ENCODE results near the gene CYLD.

Gene CYLD

GRCh38 chr16:50819706-50820105, 77.8 kb downstream of the CYLD start:
- no peak for DNase-seq (ENCODE audit: low spot score)

- DNase-seq (ENCODE audit: low spot score): no peak
Measured at GRCh38 chr16:50820225-50820624, 78.3 kb downstream of the CYLD start.

GRCh38 chr16:50821586-50821985, 79.7 kb downstream of the CYLD start:
- DNase-seq (ENCODE audit: low spot score): no peak

DNA sequence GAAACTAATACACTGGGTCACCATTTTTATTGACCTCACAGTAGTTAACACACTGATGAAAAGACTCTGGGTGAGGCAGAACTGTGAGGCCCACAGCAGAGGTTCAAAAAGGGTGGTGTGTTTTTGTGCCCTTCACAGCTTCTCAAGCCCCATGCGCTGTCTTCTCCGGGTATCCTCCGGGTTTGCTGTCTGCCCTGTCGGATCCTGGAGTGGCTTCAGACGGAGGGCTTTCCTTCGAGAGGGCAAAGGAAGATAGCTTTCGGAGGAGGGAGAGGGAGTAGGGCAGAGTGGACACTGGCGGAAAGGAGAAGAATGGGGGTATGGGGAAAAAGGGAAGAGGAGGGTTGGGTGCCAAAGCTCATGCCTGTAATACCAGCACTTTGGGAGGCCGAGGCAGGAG, 80.8 kb downstream of the CYLD start:
- no peak for DNase-seq (ENCODE audit: low spot score)

DNA sequence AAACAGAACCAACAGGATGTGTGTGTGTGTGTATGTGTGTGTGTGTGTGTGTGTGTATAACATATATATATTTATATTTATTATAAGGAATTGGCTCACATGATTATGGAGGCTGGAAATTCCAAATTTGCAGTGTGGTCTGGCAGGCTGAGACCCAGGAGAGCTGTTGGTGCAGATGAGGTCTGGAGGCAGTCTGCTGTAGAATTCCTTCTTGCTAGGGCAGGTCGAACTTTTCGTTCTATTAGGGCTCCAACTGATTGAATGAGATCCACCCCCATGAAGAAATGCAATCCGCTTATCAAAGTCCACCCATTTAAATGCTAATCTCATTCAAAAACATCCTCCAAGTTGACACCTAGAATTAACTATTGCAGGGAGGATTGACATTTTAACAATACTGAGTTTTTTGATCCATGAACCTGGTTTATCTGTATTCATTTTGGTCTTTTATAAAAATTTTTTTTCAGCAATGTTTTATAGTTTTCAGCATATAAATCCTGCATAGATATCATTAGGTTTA, 85.0 kb downstream of the CYLD start:
- DNase-seq (ENCODE audit: low spot score): no peak

GRCh38 chr16:50828164-50828702, 86.3 kb downstream of the CYLD start:
- no peak for DNase-seq (ENCODE audit: low spot score)

- DNase-seq (ENCODE audit: low spot score): no peak
Measured at GRCh38 chr16:50830698-50831097, 88.8 kb downstream of the CYLD start.

GRCh38 chr16:50831751-50832150, 89.9 kb downstream of the CYLD start:
- DNase-seq (ENCODE audit: low spot score): no peak

GRCh38 chr16:50833929-50834328, 92.0 kb downstream of the CYLD start:
- no peak for DNase-seq (ENCODE audit: low spot score)

GRCh38 chr16:50834701-50835100, 92.8 kb downstream of the CYLD start:
- DNase-seq (ENCODE audit: low spot score): no peak

GRCh38 chr16:50835358-50836060, 93.6 kb downstream of the CYLD start:
- no peak for DNase-seq (ENCODE audit: low spot score)

- DNase-seq (ENCODE audit: low spot score): no peak
Measured at GRCh38 chr16:50836121-50836621, 94.3 kb downstream of the CYLD start.

DNA sequence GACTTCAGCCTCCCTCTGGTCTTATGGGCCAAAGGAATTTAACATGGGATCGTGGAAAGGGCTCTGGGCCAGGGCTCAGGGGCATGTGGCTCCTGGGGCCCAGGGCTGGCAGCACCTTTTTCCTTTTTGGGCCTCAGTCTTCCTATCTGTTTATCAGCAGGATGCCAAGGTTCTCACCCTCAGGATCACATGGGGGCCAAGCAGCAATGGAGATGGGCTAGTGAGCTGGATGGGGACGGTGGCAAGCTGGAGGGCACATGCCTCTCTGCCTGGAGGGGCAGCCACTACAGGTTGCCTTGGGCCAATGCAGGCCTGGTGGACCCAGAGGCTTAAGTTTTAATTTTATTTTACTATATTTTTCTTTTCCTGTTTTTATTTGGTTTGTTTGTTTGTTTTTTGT, 95.4 kb downstream of the CYLD start:
- no peak for DNase-seq (ENCODE audit: low spot score)

GRCh38 chr16:50838165-50838564, 96.3 kb downstream of the CYLD start:
- DNase-seq (ENCODE audit: low spot score): no peak

DNA sequence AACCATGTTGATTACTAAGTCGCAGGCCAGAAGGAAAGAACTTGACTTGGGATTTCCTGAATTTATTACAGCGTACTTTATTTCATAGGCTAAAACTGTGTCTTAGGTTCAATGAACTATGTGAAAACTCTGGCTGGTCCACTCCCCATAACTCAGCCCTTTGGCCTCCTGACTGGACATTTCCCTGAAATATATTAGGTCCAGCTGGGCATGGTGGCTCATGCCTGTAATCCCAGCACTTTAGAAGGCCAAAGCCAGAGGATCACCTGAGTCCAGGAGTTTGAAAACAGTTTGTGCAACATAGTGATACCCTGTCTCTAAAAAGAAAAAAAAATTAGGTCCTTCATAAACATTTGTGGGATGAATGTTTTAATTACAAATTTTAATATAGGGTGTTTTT, 97.0 kb downstream of the CYLD start:
- DNase-seq (ENCODE audit: low spot score): no peak

- no peak for DNase-seq (ENCODE audit: low spot score)
Measured at GRCh38 chr16:50839356-50839755, 97.5 kb downstream of the CYLD start.

DNA sequence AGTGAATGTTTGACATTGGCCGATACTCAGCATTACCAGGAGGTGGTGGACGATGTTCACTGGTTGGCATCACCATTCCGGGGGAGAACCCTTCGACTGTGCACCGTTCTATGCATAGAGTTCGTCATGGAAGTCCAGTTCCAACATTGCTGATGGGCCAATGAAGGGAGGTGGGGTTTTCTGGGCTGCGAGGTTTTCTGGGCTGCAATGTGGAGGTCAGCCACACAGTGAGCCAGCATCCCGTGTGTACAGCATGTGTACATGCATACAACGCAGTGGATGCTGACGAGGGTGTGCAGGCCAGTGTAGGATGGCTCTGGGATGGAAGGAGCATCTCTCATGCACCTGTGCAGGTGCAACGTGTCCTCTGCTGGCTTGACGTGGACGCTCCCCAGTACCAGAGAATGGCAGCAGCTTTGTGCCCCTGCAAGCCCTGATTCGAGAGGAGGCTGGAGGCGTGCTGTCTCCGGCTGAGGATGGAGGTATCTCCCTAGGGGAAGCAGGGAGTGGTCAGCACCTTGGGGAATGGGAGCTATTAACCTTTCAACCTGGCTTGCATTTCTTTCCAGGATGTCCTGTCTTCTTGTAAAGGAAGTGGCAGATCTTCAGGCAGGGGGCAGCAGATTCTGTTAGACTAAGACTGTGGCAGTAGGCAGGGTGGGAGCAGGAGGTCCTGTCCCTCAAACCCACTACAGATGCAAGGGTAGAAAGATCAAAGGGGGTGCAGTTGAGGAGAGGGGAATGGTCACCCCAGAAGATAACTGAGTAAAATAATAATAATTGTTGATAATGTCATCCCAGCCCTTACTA, 98.2 kb downstream of the CYLD start:
- no peak for DNase-seq (ENCODE audit: low spot score)

- DNase-seq (ENCODE audit: low spot score): no peak
Measured at GRCh38 chr16:50841081-50841886, 99.4 kb downstream of the CYLD start.

DNA sequence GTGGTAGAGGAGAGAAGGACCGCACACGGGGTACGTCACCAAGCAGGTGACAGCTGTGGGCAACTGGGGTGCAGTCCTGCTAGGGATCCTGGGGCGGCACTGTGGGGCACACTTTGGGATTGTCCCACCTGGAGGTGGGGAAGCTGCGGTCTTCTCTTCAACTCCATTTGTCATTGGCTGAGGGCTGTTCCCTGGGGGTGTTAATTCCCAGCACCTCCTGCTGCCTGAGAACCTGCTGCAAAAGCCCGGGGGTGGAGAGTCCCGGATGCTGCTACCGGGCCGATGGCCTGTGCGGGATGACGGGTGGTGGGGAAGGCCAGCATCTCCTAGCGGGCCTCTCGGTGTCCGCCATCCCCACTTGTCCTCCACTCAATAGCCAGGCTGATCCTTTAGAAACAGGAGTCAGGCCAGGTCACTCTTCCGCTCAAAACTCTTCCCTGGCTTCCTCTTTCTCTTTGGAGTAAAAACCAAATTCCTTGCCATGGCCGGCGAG, 100.2 kb downstream of the CYLD start:
- no peak for DNase-seq (ENCODE audit: low spot score)

DNA sequence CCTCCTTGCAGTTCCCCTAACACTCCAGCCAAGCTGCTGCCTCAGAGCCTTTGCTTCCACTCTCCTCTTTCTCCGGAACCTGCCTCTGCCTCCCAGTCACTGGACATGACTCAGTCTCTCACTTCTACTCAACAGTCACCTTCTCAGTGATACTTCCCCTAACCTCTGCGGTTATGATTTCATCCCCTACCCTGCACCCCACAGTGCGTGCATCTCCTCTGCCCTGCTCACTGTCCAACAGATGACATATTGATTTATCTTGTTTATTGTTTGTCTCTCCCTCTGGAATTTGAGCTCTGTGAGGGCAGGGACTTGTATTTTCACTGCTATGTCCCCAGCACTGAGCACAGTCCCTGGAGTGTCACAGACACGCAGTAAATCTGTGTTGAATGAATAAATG, 100.7 kb downstream of the CYLD start:
- no peak for DNase-seq (ENCODE audit: low spot score)

GRCh38 chr16:50844840-50845239, 103.0 kb downstream of the CYLD start:
- no peak for DNase-seq (ENCODE audit: low spot score)

DNA sequence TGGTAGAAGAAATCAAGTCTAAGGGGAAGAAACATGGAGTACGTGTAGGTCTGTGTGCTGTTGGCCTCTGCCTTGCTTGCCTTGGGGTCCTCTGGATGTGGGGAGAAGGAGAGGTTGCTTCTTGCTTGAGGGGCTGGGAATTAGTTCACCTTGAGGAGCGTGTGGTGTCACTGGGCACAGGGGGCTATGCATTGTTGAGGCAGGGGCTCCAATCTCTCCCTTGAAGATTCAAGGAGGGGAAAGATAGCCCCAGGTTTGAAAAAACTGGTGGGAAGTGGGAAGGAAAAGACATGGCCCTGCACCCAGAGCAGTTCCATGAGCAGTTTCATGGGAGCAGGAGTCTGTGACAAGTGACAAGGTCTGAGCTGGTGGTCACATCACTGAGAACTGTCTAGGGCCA, 103.4 kb downstream of the CYLD start:
- no peak for DNase-seq (ENCODE audit: low spot score)
